B cell (primary cell): ENCODE measurements around the gene FADS2. TPM values are rescaled to one million over a fixed set of nuclear protein-coding genes. Genes with fewer than 3 reads are reported as not detected.

ENCODE experiments used
- ATAC-seq: fragments of 200-7000 bp; cut with Tn5 transposase; one replicate; pipeline ENCODE4 v1.10.0; 2021; ENCODE audit warnings: low read depth, mild to moderate bottlenecking, moderate number of reproducible peaks, moderate library complexity
- CTCF ChIA-PET: fragments of 350-600 bp; sonication (Branson Sonifier 250); formaldehyde crosslinking; loops from one replicate; lab custom pipeline; 2021; ENCODE audit warnings: antibody characterized with exemption, inconsistent platforms; lab: Charles Lee
- POLR2A ChIA-PET: fragments of 350-600 bp; sonication (Branson Sonifier 250); formaldehyde crosslinking; loops from one replicate; lab custom pipeline; 2021; ENCODE audit warnings: antibody characterized with exemption; lab: Charles Lee
- DNase-seq: peaks from one replicate; pipeline ENCODE4 v3.0.0; 2013
- H2AFZ ChIP-seq: 2 replicates; pipeline ENCODE4 v1.6.1; 2012; ENCODE audit warnings: mild to moderate bottlenecking, low read depth, low read length; ENCODE audit not compliant: insufficient read depth, poor library complexity, severe bottlenecking
- H3K27ac ChIP-seq, 2 donors: 1 replicate in 1 of 2; 2 replicates in 1 of 2; pipeline ENCODE4 v1.5.1; 2012 to 2013; ENCODE audit warnings: low read length in 2 of 2, mild to moderate bottlenecking in 2 of 2, moderate library complexity in 1 of 2
- H3K27me3 ChIP-seq, 4 experiments: fragments of 200-600 bp in 1 of 4; sonication (generic) in 1 of 4; replicated peaks in 1 of 4; 1 replicate in 2 of 4; 2 replicates in 2 of 4; pipeline versions ENCODE4 v1.6.1 to v1.7.0; 2013 to 2016; ENCODE audit warnings: low read length in 3 of 4, mild to moderate bottlenecking in 2 of 4, mixed read lengths in 1 of 4, moderate library complexity in 1 of 4; ENCODE audit not compliant: insufficient read depth in 4 of 4, control insufficient read depth in 3 of 4; ENCODE audit errors: control extremely low read depth in 1 of 4
- H3K36me3 ChIP-seq, 2 experiments: replicated peaks in 1 of 2; 1 replicate in 1 of 2; 2 replicates in 1 of 2; pipeline versions ENCODE4 v1.6.1 to v1.7.1; 2013; ENCODE audit warnings: low read length in 1 of 2; ENCODE audit not compliant: insufficient read depth in 2 of 2, control insufficient read depth in 1 of 2; ENCODE audit errors: control extremely low read depth in 1 of 2, extremely low read depth in 1 of 2
- H3K4me1 ChIP-seq, 2 donors: fragments of 200-600 bp in 1 of 2; sonication (generic) in 1 of 2; 1 replicate in 1 of 2; 2 replicates in 1 of 2; pipeline versions ENCODE4 v1.5.1 to v1.6.1; 2013 to 2017; ENCODE audit warnings: low read length in 2 of 2; ENCODE audit not compliant: control insufficient read depth in 2 of 2, insufficient read depth in 2 of 2
- H3K4me2 ChIP-seq: replicated peaks from 2 replicates; pipeline ENCODE3; 2012; ENCODE audit warnings: mild to moderate bottlenecking, low read depth, low read length; ENCODE audit not compliant: poor library complexity, severe bottlenecking
- H3K4me3 ChIP-seq, 5 experiments: fragments of 200-600 bp in 1 of 5; sonication (generic) in 1 of 5; 1 replicate in 3 of 5; 2 replicates in 2 of 5; pipeline versions ENCODE4 v1.5.1 to v1.7.0; 2011 to 2016; ENCODE audit warnings: low read length in 4 of 5, mild to moderate bottlenecking in 4 of 5, low read depth in 2 of 5, control low read depth in 1 of 5, moderate library complexity in 1 of 5; ENCODE audit not compliant: insufficient read depth in 1 of 5; ENCODE audit errors: control extremely low read depth in 1 of 5, extremely low read depth in 1 of 5
- H3K79me2 ChIP-seq: fragments of 200-600 bp; sonication (generic); one replicate; pipeline ENCODE4 v1.6.0; 2016; ENCODE audit warnings: low read length; ENCODE audit not compliant: control insufficient read depth, insufficient read depth
- H3K9ac ChIP-seq: fragments of 200-600 bp; sonication (generic); 2 replicates; pipeline ENCODE4 v1.6.1; 2017; ENCODE audit warnings: mild to moderate bottlenecking, low read length, moderate library complexity
- H3K9me3 ChIP-seq, 3 donors: one replicate each; pipeline versions ENCODE4 v1.6.1 to v1.7.1; 2013; ENCODE audit warnings: low read length in 2 of 3; ENCODE audit not compliant: control insufficient read depth in 2 of 3, insufficient read depth in 1 of 3; ENCODE audit errors: control extremely low read depth in 1 of 3
- H4K20me1 ChIP-seq: 2 replicates; pipeline ENCODE4 v1.6.0; 2012; ENCODE audit warnings: mild to moderate bottlenecking, low read length; ENCODE audit not compliant: insufficient read depth, control insufficient read depth, poor library complexity, severe bottlenecking
- H3K27ac Mint-ChIP-seq: one replicate; pipeline ENCODE4 v1.8.0; 2021; ENCODE audit warnings: mixed read lengths
- H3K27me3 Mint-ChIP-seq: one replicate; pipeline ENCODE4 v1.8.0; 2021; ENCODE audit warnings: mixed read lengths
- H3K4me1 Mint-ChIP-seq: one replicate; pipeline ENCODE4 v1.8.0; 2021; ENCODE audit warnings: mixed read lengths
- H3K4me3 Mint-ChIP-seq: one replicate; pipeline ENCODE4 v1.8.0; 2021; ENCODE audit warnings: mixed read lengths
- H3K9me3 Mint-ChIP-seq: one replicate; pipeline ENCODE4 v1.8.0; 2022; ENCODE audit warnings: mixed read lengths; ENCODE audit not compliant: insufficient read depth
- EZH2 ChIP-seq: IDR thresholded peaks from 2 replicates; pipeline ENCODE4 v1.6.1; 2012; ENCODE audit warnings: borderline replicate concordance, low read depth, mild to moderate bottlenecking, moderate library complexity, low read length; ENCODE audit not compliant: insufficient read depth, poor library complexity, severe bottlenecking
- WGBS: methylation state at CpG from one replicate; pipeline ENCODE4 v1.1.5; 2013; ENCODE audit warnings: missing lambda C conversion rate; ENCODE audit not compliant: insufficient coverage; 5-methylcytosine and 5-hydroxymethylcytosine counted together
- intact Hi-C: fragments of 100-400 bp; cut with micrococcal nuclease; formaldehyde crosslinking; loops from one replicate; pipeline ENCODE4 v1.10.0; 2022
- polyA plus RNA-seq: library from polyadenylated mRNA; depleted of rRNA; stranded (reverse); fragments of >200 nt; gene quantifications from 2 replicates; pipeline ENCODE4 v1.2.3, GENCODE V29; 2012
- total RNA-seq, 2 donors: library from RNA; stranded (reverse); fragments of 120-200 nt in 1 of 2; gene quantifications; 1 replicate in 1 of 2; 2 replicates in 1 of 2; pipeline versions ENCODE4 v1.2.3 to v1.2.4, GENCODE V29; 2013 to 2022
- TF ChIP-seq, protein P1 (sequence below): fragments of 200-600 bp; IDR thresholded peaks from one replicate; pipeline ENCODE4 v1.8.0; 2022; ENCODE audit warnings: antibody characterized with exemption, mild to moderate bottlenecking

The FADS2 gene
- total and polyA plus RNA-seq, 2 donors (not counting 1 experiment from before 2014, with no cell fraction given), result 1.5 to 5.9 TPM

DNA sequence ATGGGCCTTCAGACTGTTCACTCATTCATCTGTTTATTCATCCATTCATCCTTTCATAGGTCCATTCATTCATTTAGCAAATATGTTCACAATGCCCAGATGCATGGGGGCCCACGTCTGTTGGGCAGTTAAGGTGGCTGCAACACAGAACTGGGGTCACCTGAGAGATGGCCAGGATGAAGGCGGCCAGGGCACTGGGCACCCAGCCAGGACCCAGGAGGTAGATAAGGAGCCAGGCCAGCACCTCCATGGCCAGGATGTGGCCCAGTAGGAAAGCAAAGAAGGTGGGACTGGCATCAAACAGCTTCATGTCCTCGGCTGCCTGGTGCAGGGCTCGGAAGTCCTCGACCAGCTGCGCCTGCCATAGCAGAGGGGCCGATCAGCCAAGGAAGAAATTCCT is 51.1 kb downstream of the FADS2 start:
- no peak overlapping the region for H3K9ac ChIP-seq
- POLR2A ChIA-PET, result interaction anchor here (1.3 to 2.2 kb wide), 5 partner anchors 11 to 89 kb away, joined by 3 to 12 read pairs (median 5); no protein-coding TSS in a partner anchor
- H3K4me1 ChIP-seq, result peaks cover 29 to 52% of the 10 kb centered on the region in 2 donors
- H3K36me3 ChIP-seq, result peaks cover 0 to 14% of the 10 kb centered on the region in 2 experiments
- peaks cover 51% of the 10 kb centered on the region for H3K4me1 Mint-ChIP-seq
- H4K20me1 ChIP-seq, result no peaks in the 10 kb centered on the region
- CTCF ChIA-PET, result interaction anchor here (0.9 to 17.9 kb wide), 9 partner anchors 9 to 229 kb away, joined by 3 to 307 read pairs (median 19); partner anchors contain the start of genes BEST1 and FADS3
- peak overlapping the region; percentile 75 for H3K4me2 ChIP-seq
- H3K27me3 Mint-ChIP-seq, result no peaks in the 10 kb centered on the region
- H3K27ac Mint-ChIP-seq, result peak overlapping the region; percentile 50
- intact Hi-C loops, result no loop called here
- no peaks in the 10 kb centered on the region for H3K27me3 ChIP-seq
- 89% methylated on average over 4 of the region's 7 CpGs for WGBS
- peak overlapping the region; percentile 95 for H3K4me3 Mint-ChIP-seq
- H3K9me3 Mint-ChIP-seq, result no peaks in the 10 kb centered on the region
- no peak overlapping the region for H3K27ac ChIP-seq
- H3K4me3 ChIP-seq, result no peak overlapping the region
- H3K9me3 ChIP-seq, result peaks cover 0 to 4% (median 0%) of the 10 kb centered on the region in 3 donors
- no peak overlapping the region for H2AFZ ChIP-seq
- no peak for TF ChIP-seq EZH2
- TF ChIP-seq, protein P1, sequence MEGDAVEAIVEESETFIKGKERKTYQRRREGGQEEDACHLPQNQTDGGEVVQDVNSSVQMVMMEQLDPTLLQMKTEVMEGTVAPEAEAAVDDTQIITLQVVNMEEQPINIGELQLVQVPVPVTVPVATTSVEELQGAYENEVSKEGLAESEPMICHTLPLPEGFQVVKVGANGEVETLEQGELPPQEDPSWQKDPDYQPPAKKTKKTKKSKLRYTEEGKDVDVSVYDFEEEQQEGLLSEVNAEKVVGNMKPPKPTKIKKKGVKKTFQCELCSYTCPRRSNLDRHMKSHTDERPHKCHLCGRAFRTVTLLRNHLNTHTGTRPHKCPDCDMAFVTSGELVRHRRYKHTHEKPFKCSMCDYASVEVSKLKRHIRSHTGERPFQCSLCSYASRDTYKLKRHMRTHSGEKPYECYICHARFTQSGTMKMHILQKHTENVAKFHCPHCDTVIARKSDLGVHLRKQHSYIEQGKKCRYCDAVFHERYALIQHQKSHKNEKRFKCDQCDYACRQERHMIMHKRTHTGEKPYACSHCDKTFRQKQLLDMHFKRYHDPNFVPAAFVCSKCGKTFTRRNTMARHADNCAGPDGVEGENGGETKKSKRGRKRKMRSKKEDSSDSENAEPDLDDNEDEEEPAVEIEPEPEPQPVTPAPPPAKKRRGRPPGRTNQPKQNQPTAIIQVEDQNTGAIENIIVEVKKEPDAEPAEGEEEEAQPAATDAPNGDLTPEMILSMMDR, result no peak
- no peak for ATAC-seq
- DNase-seq, result no peak
- no peaks in the 10 kb centered on the region for H3K79me2 ChIP-seq

DNA sequence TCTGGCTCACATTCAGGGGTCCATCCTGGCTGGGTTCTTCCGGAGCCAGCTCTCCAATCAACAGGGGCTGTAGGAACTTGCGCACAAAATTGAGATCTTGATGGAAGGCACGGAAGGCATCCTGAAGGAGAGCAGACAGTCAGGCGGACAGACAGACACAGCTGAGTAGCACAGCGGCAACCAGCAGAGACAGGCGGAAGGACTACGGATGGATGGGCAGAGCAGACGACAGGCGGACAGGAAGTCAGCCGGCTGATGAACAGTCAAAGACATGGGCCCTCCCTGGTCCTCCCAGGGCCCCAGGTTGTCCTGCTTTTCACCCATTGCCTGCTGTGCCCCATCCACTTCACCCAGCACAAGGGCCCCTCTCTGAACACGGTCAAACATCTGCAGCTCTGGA is 51.9 kb downstream of the FADS2 start:
- Mint-ChIP-seq H3K4me3 (peak overlapping the region; percentile 95), H3K27ac (peak overlapping the region; percentile 95), H3K27me3 (no peaks in the 10 kb centered on the region), H3K4me1 (peaks cover 54% of the 10 kb centered on the region), H3K9me3 (no peaks in the 10 kb centered on the region)
- H3K4me3 ChIP-seq, result peak overlapping the region; percentile 2 to 63 (median 39)
- H3K9me3 ChIP-seq, result peaks cover 0 to 4% (median 0%) of the 10 kb centered on the region in 3 donors
- ChIA-PET CTCF (interaction anchor here (0.7 to 17.9 kb wide), 13 partner anchors 10 to 228 kb away, joined by 3 to 307 read pairs (median 13); partner anchors contain the start of genes BEST1 and FADS3), POLR2A (interaction anchor here (0.7 to 2.2 kb wide), 7 partner anchors 10 to 202 kb away, joined by 3 to 12 read pairs (median 4); no protein-coding TSS in a partner anchor)
- H3K4me1 ChIP-seq, result peaks cover 29 to 53% of the 10 kb centered on the region in 2 donors
- peak overlapping the region; percentile 66 for H3K9ac ChIP-seq
- ATAC-seq (peak; percentile 67), DNase-seq (peak; percentile 64)
- TF ChIP-seq, protein P1, result no peak
- no peak for TF ChIP-seq EZH2
- H3K4me2 ChIP-seq, result peak overlapping the region; percentile 75
- intact Hi-C loops, result loop anchor here (1.0 to 2.0 kb wide), 3 partner anchors 11 to 675 kb away; partner anchors contain the start of gene FADS3
- peak overlapping the region; percentile 67 to 84 for H3K27ac ChIP-seq
- 24% methylated on average over 11 of the region's 11 CpGs for WGBS
- H2AFZ ChIP-seq, result peak overlapping the region; percentile 58
- H4K20me1 ChIP-seq, result no peaks in the 10 kb centered on the region
- H3K36me3 ChIP-seq, result peaks cover 0 to 14% of the 10 kb centered on the region in 2 experiments
- no peaks in the 10 kb centered on the region for H3K27me3 ChIP-seq
- peaks cover 6% of the 10 kb centered on the region for H3K79me2 ChIP-seq
